Stromal cell of bone marrow (primary cell): ENCODE results near the gene LINS1.
"Not testable (repeated sequence)": the region's sequence is repeated elsewhere in the genome, so short reads cannot be mapped to it uniquely, and the experiment has no call there.

Source experiments
- DNase-seq: peaks from one replicate; pipeline ENCODE4 v3.0.0-alpha.2; 2012; ENCODE audit warnings: low read depth

The LINS1 gene

GRCh38 chr15:100602823-100603393 lies 924 bp upstream of the LINS1 start:
- DNase-seq: no peak

- no peak for DNase-seq
These were observed 344 bp downstream of the LINS1 start for GRCh38 chr15:100601617-100602063.

- DNase-seq: no peak
These were observed 821 bp downstream of the LINS1 start for GRCh38 chr15:100601163-100601562.

- no peak for DNase-seq
These were observed 3.3 kb downstream of the LINS1 start for GRCh38 chr15:100598655-100599054.

GRCh38 chr15:100597862-100598261 lies 4.1 kb downstream of the LINS1 start:
- no peak for DNase-seq

- DNase-seq: no peak
These were observed 5.2 kb downstream of the LINS1 start for GRCh38 chr15:100596792-100597191.

- DNase-seq: no peak
These were observed 6.0 kb downstream of the LINS1 start for GRCh38 chr15:100595964-100596363.

GRCh38 chr15:100593431-100593830 lies 8.6 kb downstream of the LINS1 start:
- no peak for DNase-seq

- DNase-seq: no peak
These were observed 9.1 kb downstream of the LINS1 start for GRCh38 chr15:100592898-100593297.

- no peak for DNase-seq
These were observed 10.1 kb downstream of the LINS1 start for GRCh38 chr15:100591835-100592234.

GRCh38 chr15:100591163-100591562 lies 10.8 kb downstream of the LINS1 start:
- DNase-seq: not testable (repeated sequence)

GRCh38 chr15:100588638-100589242 lies 13.2 kb downstream of the LINS1 start:
- no peak for DNase-seq

GRCh38 chr15:100580414-100580813 lies 21.6 kb downstream of the LINS1 start:
- no peak for DNase-seq

- no peak for DNase-seq
These were observed 28.5 kb downstream of the LINS1 start for GRCh38 chr15:100573526-100573925.

- no peak for DNase-seq
These were observed 29.5 kb downstream of the LINS1 start for GRCh38 chr15:100572362-100572983.

- DNase-seq: no peak
These were observed 30.3 kb downstream of the LINS1 start for GRCh38 chr15:100571592-100572167.

- DNase-seq: no peak
These were observed 31.2 kb downstream of the LINS1 start for GRCh38 chr15:100570735-100571313.

GRCh38 chr15:100570275-100570674 lies 31.7 kb downstream of the LINS1 start:
- DNase-seq: no peak

- DNase-seq: no peak
These were observed 32.6 kb downstream of the LINS1 start for GRCh38 chr15:100569391-100569790.

- no peak for DNase-seq
These were observed 34.9 kb downstream of the LINS1 start for GRCh38 chr15:100566850-100567628.

- DNase-seq: no peak
These were observed 36.4 kb downstream of the LINS1 start for GRCh38 chr15:100565591-100565990.

GRCh38 chr15:100560323-100560722 lies 41.7 kb downstream of the LINS1 start:
- no peak for DNase-seq
